HEK293 (cell line): Measurements from ENCODE around the gene ACOT7.

ENCODE experiments used
- CTCF ChIA-PET: fragments of 350-600 bp; formaldehyde crosslinking; extraction: SDS; loops from one replicate; lab custom pipeline; 2021; ENCODE audit warnings: antibody characterized with exemption; lab: Yijun Ruan, JAX
- POLR2A ChIA-PET: fragments of 300-600 bp; formaldehyde crosslinking; extraction: SDS; loops from one replicate; lab custom pipeline; 2020; ENCODE audit warnings: antibody characterized with exemption, inconsistent platforms; lab: Yijun Ruan, JAX
- H3K27ac ChIP-seq: fragments of 200-500 bp; sonication (Bioruptor generic); 2 replicates; pipeline ENCODE4 v1.5.1; 2014; ENCODE audit warnings: low read depth, low read length, control low read depth, inconsistent platforms; ENCODE audit errors: extremely low read depth
- H3K36me3 ChIP-seq, 2 experiments: fragments of 200-500 bp in 1 of 2; sonication (Bioruptor generic) in 1 of 2; 1 replicate in 1 of 2; 2 replicates in 1 of 2; pipeline ENCODE4 v1.5.1; 2014 to 2017; ENCODE audit warnings: inconsistent platforms in 2 of 2, low read length in 2 of 2; ENCODE audit not compliant: control insufficient read depth in 2 of 2, insufficient read depth in 1 of 2
- H3K4me1 ChIP-seq: fragments of 200-500 bp; sonication (Bioruptor generic); 2 replicates; pipeline ENCODE4 v1.5.1; 2014; ENCODE audit warnings: mild to moderate bottlenecking, low read length, inconsistent platforms; ENCODE audit not compliant: control insufficient read depth, insufficient read depth
- H3K4me3 ChIP-seq: 2 replicates; pipeline ENCODE4 v1.5.1; 2011; ENCODE audit warnings: low read depth, mild to moderate bottlenecking, control low read depth, low read length, moderate library complexity
- H3K9me3 ChIP-seq: fragments of 200-500 bp; sonication (Bioruptor generic); 2 replicates; pipeline ENCODE4 v1.5.1; 2014; ENCODE audit warnings: low read depth, low read length, inconsistent platforms; ENCODE audit not compliant: control insufficient read depth, insufficient read depth
- EGR2 ChIP-seq: fragments of 450-650 bp; formaldehyde crosslinking; IDR thresholded peaks from 2 replicates; pipeline ENCODE4 v1.5.1; 2016; ENCODE audit warnings: low read depth, missing biosample characterization, missing genetic modification characterization
- KLF1 ChIP-seq: fragments of 450-650 bp; formaldehyde crosslinking; IDR thresholded peaks from 2 replicates; pipeline ENCODE4 v1.5.1; 2016; ENCODE audit warnings: missing biosample characterization, missing genetic modification characterization
- MYNN ChIP-seq: fragments of 450-650 bp; formaldehyde crosslinking; IDR thresholded peaks from 2 replicates; pipeline ENCODE4 v1.5.1; 2016; ENCODE audit warnings: missing biosample characterization, missing genetic modification characterization, borderline replicate concordance
- TRIM28 ChIP-seq: IDR thresholded peaks from 2 replicates; pipeline ENCODE4 v1.6.1; 2011; ENCODE audit warnings: low read length, control low read depth, borderline replicate concordance
- YY2 ChIP-seq: fragments of 450-650 bp; formaldehyde crosslinking; IDR thresholded peaks from 2 replicates; pipeline ENCODE4 v1.5.1; 2016; ENCODE audit warnings: missing biosample characterization, missing genetic modification characterization
- ZFHX2 ChIP-seq: fragments of 450-650 bp; formaldehyde crosslinking; conservative IDR thresholded peaks from 2 replicates; pipeline ENCODE4 v1.5.1; 2016; ENCODE audit warnings: missing biosample characterization, missing genetic modification characterization
- ZFP41 ChIP-seq: fragments of 450-650 bp; formaldehyde crosslinking; IDR thresholded peaks from 2 replicates; pipeline ENCODE4 v1.5.1; 2016; ENCODE audit warnings: missing biosample characterization, missing genetic modification characterization, borderline replicate concordance
- ZNF138 ChIP-seq: fragments of 450-650 bp; formaldehyde crosslinking; IDR thresholded peaks from 2 replicates; pipeline ENCODE4 v1.5.1; 2016; ENCODE audit warnings: missing biosample characterization, missing genetic modification characterization, borderline replicate concordance
- ZNF221 ChIP-seq: fragments of 450-650 bp; formaldehyde crosslinking; IDR thresholded peaks from 2 replicates; pipeline ENCODE4 v1.5.1; 2017; ENCODE audit warnings: missing biosample characterization, missing genetic modification characterization, borderline replicate concordance
- ZNF394 ChIP-seq: fragments of 450-650 bp; formaldehyde crosslinking; IDR thresholded peaks from 2 replicates; pipeline ENCODE4 v1.5.1; 2016; ENCODE audit warnings: missing biosample characterization, missing genetic modification characterization, mild to moderate bottlenecking, moderate library complexity, borderline replicate concordance
- ZNF629 ChIP-seq: fragments of 450-650 bp; formaldehyde crosslinking; IDR thresholded peaks from 2 replicates; pipeline ENCODE4 v1.5.1; 2017; ENCODE audit warnings: missing biosample characterization, missing genetic modification characterization
- TF ChIP-seq, protein P1 (sequence below): fragments of 450-650 bp; formaldehyde crosslinking; IDR thresholded peaks from 2 replicates; pipeline ENCODE4 v1.5.1; 2016; ENCODE audit warnings: missing biosample characterization, missing genetic modification characterization, low read depth
- TF ChIP-seq, protein P2 (sequence below): fragments of 450-650 bp; formaldehyde crosslinking; IDR thresholded peaks from 2 replicates; pipeline ENCODE4 v1.5.1; 2017; ENCODE audit warnings: missing biosample characterization, missing genetic modification characterization
- TF ChIP-seq, protein P3 (sequence below): fragments of 450-650 bp; formaldehyde crosslinking; IDR thresholded peaks from 2 replicates; pipeline ENCODE4 v1.5.1; 2017; ENCODE audit warnings: missing biosample characterization, missing genetic modification characterization
- TF ChIP-seq, protein P4 (sequence below): fragments of 450-650 bp; formaldehyde crosslinking; IDR thresholded peaks from 2 replicates; pipeline ENCODE4 v1.5.1; 2016; ENCODE audit warnings: missing biosample characterization, missing genetic modification characterization

ACOT7 gene

DNA sequence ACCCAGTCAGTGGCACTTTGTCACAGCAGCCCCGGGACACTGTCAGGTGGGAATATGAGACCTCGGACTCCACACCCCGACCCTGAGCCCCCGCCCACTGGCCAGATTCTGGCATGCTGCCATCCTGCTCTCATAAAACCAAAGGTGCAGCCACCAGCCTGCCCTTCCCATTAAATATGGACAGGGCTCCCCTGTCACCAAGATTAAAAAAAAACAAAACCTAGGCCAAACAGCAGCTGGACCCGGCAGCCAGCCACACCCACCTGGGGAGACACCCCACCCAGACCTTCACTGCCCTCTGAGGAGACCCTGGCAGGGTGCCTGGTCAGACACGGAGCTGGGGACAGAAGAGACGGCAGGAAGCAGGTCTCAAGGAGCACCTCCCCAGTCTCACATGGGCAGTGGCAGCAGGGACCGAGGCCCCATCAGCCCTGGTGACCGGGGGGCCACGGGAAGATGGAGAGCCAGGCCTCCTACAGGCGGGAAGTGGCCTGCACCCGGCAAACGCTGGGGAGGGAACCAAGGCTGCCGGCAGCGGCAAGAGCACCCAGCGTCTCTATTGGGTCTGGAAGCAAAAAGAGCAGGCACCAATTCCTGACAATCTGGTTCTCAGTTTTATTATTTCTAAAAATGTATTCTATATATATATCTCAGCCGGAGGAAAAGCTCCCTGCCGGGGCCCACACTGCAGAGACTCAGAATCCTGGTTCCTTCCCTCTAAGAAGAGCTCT is 61.9 kb downstream of the ACOT7 start (continued):
- TF ChIP-seq MYNN (no peak), KLF1 (peak; percentile 77)
- TF ChIP-seq, protein P1, sequence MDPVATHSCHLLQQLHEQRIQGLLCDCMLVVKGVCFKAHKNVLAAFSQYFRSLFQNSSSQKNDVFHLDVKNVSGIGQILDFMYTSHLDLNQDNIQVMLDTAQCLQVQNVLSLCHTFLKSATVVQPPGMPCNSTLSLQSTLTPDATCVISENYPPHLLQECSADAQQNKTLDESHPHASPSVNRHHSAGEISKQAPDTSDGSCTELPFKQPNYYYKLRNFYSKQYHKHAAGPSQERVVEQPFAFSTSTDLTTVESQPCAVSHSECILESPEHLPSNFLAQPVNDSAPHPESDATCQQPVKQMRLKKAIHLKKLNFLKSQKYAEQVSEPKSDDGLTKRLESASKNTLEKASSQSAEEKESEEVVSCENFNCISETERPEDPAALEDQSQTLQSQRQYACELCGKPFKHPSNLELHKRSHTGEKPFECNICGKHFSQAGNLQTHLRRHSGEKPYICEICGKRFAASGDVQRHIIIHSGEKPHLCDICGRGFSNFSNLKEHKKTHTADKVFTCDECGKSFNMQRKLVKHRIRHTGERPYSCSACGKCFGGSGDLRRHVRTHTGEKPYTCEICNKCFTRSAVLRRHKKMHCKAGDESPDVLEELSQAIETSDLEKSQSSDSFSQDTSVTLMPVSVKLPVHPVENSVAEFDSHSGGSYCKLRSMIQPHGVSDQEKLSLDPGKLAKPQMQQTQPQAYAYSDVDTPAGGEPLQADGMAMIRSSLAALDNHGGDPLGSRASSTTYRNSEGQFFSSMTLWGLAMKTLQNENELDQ (tag by site-specific recombination) = no peak

DNA sequence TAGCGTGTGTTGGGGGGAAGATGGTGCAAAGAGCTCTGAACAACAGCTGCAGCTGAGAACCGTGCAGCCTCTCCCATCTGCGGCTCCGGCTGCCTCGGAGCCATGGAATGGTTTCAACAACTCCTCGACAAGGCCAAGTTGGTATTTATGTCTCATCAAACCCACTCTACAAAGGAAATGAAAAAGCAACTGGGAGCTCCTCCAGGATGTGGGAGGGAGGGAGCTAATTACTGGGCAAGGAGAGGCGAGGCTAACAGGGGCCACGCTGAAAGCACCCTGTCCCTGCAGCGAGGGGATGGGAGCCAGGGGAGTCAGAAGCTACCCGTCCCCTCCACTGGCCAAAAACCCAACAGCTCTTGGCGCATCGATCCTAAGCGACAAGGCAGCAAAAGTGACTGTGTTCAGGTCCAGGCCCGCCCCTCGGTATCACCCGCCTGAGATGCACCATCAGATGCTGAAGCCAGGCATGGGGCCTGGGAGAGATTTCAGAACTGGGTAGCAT is 63.1 kb downstream of the ACOT7 start:
- Histone ChIP-seq H3K36me3 (peaks cover 5 to 67% of the 10 kb centered on the region in 2 experiments; a peak in 2 of 3 replicates), H3K27ac (no peak overlapping the region), H3K4me1 (peaks cover 3% of the 10 kb centered on the region), H3K9me3 (no peaks in the 10 kb centered on the region), H3K4me3 (no peak overlapping the region)
- CTCF ChIA-PET = interaction anchor here (0.5 to 1.2 kb wide), 3 partner anchors 74 to 1593 kb away, joined by 3 read pairs; no protein-coding TSS in a partner anchor
- POLR2A ChIA-PET = no interaction called here
- no peak for TF ChIP-seq YY2 (tag by site-specific recombination)
- TF ChIP-seq ZNF138 (tag by site-specific recombination) = no peak
- TF ChIP-seq ZNF629 (tag by site-specific recombination) = no peak
- TF ChIP-seq EGR2 (tag by site-specific recombination) = peak; percentile 5; the same call in 1 of the 2 replicates
- no peak for TF ChIP-seq ZNF221 (tag by site-specific recombination)
- TF ChIP-seq, protein P2, sequence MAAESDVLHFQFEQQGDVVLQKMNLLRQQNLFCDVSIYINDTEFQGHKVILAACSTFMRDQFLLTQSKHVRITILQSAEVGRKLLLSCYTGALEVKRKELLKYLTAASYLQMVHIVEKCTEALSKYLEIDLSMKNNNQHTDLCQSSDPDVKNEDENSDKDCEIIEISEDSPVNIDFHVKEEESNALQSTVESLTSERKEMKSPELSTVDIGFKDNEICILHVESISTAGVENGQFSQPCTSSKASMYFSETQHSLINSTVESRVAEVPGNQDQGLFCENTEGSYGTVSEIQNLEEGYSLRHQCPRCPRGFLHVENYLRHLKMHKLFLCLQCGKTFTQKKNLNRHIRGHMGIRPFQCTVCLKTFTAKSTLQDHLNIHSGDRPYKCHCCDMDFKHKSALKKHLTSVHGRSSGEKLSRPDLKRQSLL (tag by site-specific recombination) = no peak
- TF ChIP-seq TRIM28 = no peak
- TF ChIP-seq ZFHX2 (tag by site-specific recombination) = 0 out of 2 replicates have a peak, but pooled peaks have one; percentile 22

DNA sequence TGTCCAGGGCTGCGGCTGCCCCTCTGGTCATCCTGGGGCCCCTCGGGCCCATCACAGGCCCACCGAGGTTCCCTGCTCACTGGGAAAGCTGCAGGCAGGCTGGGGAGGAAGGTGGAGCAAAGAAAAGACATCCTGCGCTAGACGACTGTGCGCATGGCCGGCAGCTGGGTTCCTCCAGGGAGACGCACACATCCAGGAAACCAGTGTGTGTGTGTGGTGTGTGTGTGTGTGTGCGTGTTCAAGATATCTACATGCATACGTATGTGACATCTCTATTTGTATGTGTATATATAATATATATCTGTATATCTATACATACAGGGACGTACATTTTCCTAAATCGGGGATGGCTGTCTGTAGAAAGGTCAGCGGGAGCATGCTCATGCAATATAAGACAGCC is 63.7 kb downstream of the ACOT7 start:
- no peaks in the 10 kb centered on the region for H3K4me1 ChIP-seq
- H3K36me3 ChIP-seq = peaks cover 5 to 69% of the 10 kb centered on the region in 2 experiments; a peak in 2 of 3 replicates
- no peak for TF ChIP-seq ZFP41 (tag by site-specific recombination)
- no peak for TF ChIP-seq ZNF394 (tag by site-specific recombination)
- TF ChIP-seq, protein P3, sequence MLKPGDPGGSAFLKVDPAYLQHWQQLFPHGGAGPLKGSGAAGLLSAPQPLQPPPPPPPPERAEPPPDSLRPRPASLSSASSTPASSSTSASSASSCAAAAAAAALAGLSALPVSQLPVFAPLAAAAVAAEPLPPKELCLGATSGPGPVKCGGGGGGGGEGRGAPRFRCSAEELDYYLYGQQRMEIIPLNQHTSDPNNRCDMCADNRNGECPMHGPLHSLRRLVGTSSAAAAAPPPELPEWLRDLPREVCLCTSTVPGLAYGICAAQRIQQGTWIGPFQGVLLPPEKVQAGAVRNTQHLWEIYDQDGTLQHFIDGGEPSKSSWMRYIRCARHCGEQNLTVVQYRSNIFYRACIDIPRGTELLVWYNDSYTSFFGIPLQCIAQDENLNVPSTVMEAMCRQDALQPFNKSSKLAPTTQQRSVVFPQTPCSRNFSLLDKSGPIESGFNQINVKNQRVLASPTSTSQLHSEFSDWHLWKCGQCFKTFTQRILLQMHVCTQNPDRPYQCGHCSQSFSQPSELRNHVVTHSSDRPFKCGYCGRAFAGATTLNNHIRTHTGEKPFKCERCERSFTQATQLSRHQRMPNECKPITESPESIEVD (tag by site-specific recombination) = no peak
- TF ChIP-seq, protein P4, sequence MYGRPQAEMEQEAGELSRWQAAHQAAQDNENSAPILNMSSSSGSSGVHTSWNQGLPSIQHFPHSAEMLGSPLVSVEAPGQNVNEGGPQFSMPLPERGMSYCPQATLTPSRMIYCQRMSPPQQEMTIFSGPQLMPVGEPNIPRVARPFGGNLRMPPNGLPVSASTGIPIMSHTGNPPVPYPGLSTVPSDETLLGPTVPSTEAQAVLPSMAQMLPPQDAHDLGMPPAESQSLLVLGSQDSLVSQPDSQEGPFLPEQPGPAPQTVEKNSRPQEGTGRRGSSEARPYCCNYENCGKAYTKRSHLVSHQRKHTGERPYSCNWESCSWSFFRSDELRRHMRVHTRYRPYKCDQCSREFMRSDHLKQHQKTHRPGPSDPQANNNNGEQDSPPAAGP (tag by site-specific recombination) = no peak
- TF ChIP-seq, all 188 proteins: peak for 0
- no peaks in the 10 kb centered on the region for H3K9me3 ChIP-seq
- CTCF ChIA-PET = interaction anchor here (0.6 to 1.2 kb wide), 3 partner anchors 33 to 125 kb away, joined by 3 to 8 read pairs (median 3); no protein-coding TSS in a partner anchor
- no peak overlapping the region for H3K4me3 ChIP-seq
- POLR2A ChIA-PET = no interaction called here
- H3K27ac ChIP-seq = no peak overlapping the region
